ENCODE data around the gene OXGR1. TPM values are rescaled to one million over a fixed set of nuclear protein-coding genes. Genes with fewer than 3 reads are reported as not detected.

Gene OXGR1
- total and polyA plus RNA-seq, 9 of the 15 experiments (the other 6 are each of a cell fraction or from before 2014, with no cell fraction given): 0.03 TPM; not detected in 8

DNA sequence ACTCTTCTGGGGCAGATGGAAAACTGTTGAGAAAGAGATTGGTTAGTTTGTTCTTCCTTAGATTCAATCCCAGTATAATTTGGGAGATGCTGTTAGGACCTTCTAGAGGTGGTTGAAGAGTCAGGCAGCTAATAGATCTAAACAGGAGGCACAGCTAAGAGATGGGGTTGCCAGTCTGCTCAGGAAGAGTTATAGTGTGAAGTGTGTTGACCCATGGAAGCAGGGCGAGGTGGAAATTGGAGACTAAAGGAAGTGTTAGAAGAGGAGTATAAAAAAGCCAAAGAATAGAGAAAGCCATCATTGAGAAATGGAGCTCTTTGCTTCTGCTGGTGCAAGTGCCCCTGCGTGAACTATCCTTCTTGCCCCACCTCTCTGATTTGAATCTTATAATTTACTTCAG is 3.8 kb upstream of the OXGR1 start:
- Histone ChIP-seq H3K4me2 (ENCODE audit: insufficient read depth, low read length) (no peak overlapping the region), H3K36me3 (ENCODE audit: control insufficient read depth, insufficient read depth, low read length) (no peaks in the 10 kb centered on the region), H3K79me2 (ENCODE audit: control insufficient read depth, insufficient read depth, low read length) (no peaks in the 10 kb centered on the region), H3K27ac (ENCODE audit: extremely low read depth, low read depth, low read length) (no peak overlapping the region), H3K9ac (ENCODE audit: insufficient read depth in 1 of 2, low read depth in 2 of 2, low read length in 2 of 2) (no peak overlapping the region), H3K9me3 (replicated peaks; ENCODE audit: control insufficient read depth, insufficient read depth, low read depth, low read length) (no peaks in the 10 kb centered on the region), H3K4me3 (no peak overlapping the region), H2AFZ (ENCODE audit: low read depth, low read length) (no peak overlapping the region), H3K9me1 (ENCODE audit: control insufficient read depth, insufficient read depth, low read length) (no peaks in the 10 kb centered on the region), H3K27me3 (ENCODE audit: control insufficient read depth in 2 of 2, insufficient read depth in 2 of 2, low read length in 2 of 2) (peaks cover 2 to 20% of the 10 kb centered on the region in 2 experiments; a peak in 3 of 5 replicates), H4K20me1 (replicated peaks; ENCODE audit: control insufficient read depth, insufficient read depth, low read length) (no peaks in the 10 kb centered on the region), H3K4me1 (replicated peaks in 1 of 2; ENCODE audit: control insufficient read depth in 2 of 2, insufficient read depth in 2 of 2, low read length in 2 of 2) (peaks cover 0 to 7% of the 10 kb centered on the region in 2 experiments; a peak in 1 of 5 replicates)
- ChIA-PET CTCF (ENCODE audit: low intra/inter-chr PET ratio) (no interaction called here), POLR2A (no interaction called here)
- ATAC-seq (no peak), FAIRE-seq (no peak), DNase-seq (ENCODE audit: extremely low read depth in 1 of 4, low spot score in 3 of 4) (no peak)
- 0% methylated on average over 2 of the region's 2 CpGs for WGBS (ENCODE audit: insufficient coverage, low coverage, missing lambda C conversion rate)
- intact Hi-C loops (cut with micrococcal nuclease): no loop called here
- no peak for TF ChIP-seq NCOA6 (IDR thresholded peaks at IDR 0.05)
- TF ChIP-seq, protein P1, sequence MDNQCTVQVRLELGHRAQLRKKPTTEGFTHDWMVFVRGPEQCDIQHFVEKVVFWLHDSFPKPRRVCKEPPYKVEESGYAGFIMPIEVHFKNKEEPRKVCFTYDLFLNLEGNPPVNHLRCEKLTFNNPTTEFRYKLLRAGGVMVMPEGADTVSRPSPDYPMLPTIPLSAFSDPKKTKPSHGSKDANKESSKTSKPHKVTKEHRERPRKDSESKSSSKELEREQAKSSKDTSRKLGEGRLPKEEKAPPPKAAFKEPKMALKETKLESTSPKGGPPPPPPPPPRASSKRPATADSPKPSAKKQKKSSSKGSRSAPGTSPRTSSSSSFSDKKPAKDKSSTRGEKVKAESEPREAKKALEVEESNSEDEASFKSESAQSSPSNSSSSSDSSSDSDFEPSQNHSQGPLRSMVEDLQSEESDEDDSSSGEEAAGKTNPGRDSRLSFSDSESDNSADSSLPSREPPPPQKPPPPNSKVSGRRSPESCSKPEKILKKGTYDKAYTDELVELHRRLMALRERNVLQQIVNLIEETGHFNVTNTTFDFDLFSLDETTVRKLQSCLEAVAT (IDR thresholded peaks at IDR 0.05): no peak
- no peak for TF ChIP-seq SMAD3 (CRISPR knock-in tag; conservative IDR thresholded peaks at IDR 0.05)
- TF ChIP-seq NFE2 (IDR thresholded peaks at IDR 0.05; ENCODE audit: low read depth): no peak
- TF ChIP-seq ZSCAN29 (IDR thresholded peaks at IDR 0.05): no peak
- TF ChIP-seq, protein P2, sequence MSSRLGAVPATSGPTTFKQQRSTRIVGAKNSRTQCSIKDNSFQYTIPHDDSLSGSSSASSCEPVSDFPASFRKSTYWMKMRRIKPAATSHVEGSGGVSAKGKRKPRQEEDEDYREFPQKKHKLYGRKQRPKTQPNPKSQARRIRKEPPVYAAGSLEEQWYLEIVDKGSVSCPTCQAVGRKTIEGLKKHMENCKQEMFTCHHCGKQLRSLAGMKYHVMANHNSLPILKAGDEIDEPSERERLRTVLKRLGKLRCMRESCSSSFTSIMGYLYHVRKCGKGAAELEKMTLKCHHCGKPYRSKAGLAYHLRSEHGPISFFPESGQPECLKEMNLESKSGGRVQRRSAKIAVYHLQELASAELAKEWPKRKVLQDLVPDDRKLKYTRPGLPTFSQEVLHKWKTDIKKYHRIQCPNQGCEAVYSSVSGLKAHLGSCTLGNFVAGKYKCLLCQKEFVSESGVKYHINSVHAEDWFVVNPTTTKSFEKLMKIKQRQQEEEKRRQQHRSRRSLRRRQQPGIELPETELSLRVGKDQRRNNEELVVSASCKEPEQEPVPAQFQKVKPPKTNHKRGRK (tag; IDR thresholded peaks at IDR 0.05): no peak
- TF ChIP-seq SIN3A (IDR thresholded peaks at IDR 0.05; ENCODE audit: borderline replicate concordance in 2 of 2, control insufficient read depth in 1 of 2, low read depth in 2 of 2, low read length in 2 of 2): no peak
- no peak for TF ChIP-seq POLR2AphosphoS2 (IDR thresholded peaks at IDR 0.05; ENCODE audit: low read length)
- TF ChIP-seq SOX6 (IDR thresholded peaks at IDR 0.05): no peak
- no peak for TF ChIP-seq PTTG1 (tag; IDR thresholded peaks at IDR 0.05; ENCODE audit: low read depth)
- no peak for TF ChIP-seq ZNF174 (CRISPR knock-in tag; IDR thresholded peaks at IDR 0.05)
- TF ChIP-seq, protein P3, sequence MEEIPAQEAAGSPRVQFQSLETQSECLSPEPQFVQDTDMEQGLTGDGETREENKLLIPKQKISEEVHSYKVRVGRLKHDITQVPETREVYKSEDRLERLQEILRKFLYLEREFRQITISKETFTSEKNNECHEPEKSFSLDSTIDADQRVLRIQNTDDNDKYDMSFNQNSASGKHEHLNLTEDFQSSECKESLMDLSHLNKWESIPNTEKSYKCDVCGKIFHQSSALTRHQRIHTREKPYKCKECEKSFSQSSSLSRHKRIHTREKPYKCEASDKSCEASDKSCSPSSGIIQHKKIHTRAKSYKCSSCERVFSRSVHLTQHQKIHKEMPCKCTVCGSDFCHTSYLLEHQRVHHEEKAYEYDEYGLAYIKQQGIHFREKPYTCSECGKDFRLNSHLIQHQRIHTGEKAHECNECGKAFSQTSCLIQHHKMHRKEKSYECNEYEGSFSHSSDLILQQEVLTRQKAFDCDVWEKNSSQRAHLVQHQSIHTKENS (CRISPR knock-in tag; IDR thresholded peaks at IDR 0.05): no peak
- no peak for TF ChIP-seq ZFP36 (IDR thresholded peaks at IDR 0.05; ENCODE audit: low read depth, low read length, partially characterized antibody)
- TF ChIP-seq CBX5 (IDR thresholded peaks at IDR 0.05; ENCODE audit: borderline replicate concordance, low read depth): no peak
- TF ChIP-seq, protein P4, sequence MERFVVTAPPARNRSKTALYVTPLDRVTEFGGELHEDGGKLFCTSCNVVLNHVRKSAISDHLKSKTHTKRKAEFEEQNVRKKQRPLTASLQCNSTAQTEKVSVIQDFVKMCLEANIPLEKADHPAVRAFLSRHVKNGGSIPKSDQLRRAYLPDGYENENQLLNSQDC (CRISPR knock-in tag; IDR thresholded peaks at IDR 0.05): no peak
- no peak for TF ChIP-seq COPS2 (conservative IDR thresholded peaks at IDR 0.05)
- TF ChIP-seq BACH1 (tag; IDR thresholded peaks at IDR 0.05): no peak
- TF ChIP-seq, protein P5, sequence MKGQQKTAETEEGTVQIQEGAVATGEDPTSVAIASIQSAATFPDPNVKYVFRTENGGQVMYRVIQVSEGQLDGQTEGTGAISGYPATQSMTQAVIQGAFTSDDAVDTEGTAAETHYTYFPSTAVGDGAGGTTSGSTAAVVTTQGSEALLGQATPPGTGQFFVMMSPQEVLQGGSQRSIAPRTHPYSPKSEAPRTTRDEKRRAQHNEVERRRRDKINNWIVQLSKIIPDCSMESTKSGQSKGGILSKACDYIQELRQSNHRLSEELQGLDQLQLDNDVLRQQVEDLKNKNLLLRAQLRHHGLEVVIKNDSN (CRISPR knock-in tag; IDR thresholded peaks at IDR 0.05): no peak
- TF ChIP-seq ZBTB8A (IDR thresholded peaks at IDR 0.05; ENCODE audit: partially characterized antibody): no peak
- no TSS peak for BruUV-seq (replicated peaks)
- in situ Hi-C loops (cut with MboI): no loop called here

All from K562 (cell line).